Measurements from ENCODE around the gene CD82. TPM values are rescaled to one million over a fixed set of nuclear protein-coding genes. Genes with fewer than 3 reads are reported as not detected.
"Not testable (repeated sequence)": the region's sequence is repeated elsewhere in the genome, so short reads cannot be mapped to it uniquely, and the experiment has no call there.

The CD82 gene
- polyA plus RNA-seq, 1 donor from 2014 or later = 0.84 TPM

GRCh38 chr11:44645827-44646226 lies 80.4 kb downstream of the CD82 start:
- Histone ChIP-seq H2AFZ (ENCODE audit: low read depth, low read length) (no peak overlapping the region), H3K27me3 (ENCODE audit: insufficient read depth, low read depth, low read length) (no peaks in the 10 kb centered on the region), H3K79me2 (replicated peaks; ENCODE audit: insufficient read depth, low read length) (no peaks in the 10 kb centered on the region), H3K4me3 (ENCODE audit: low read length) (no peak overlapping the region), H3K4me2 (ENCODE audit: low read length) (no peak overlapping the region), H4K20me1 (ENCODE audit: insufficient read depth) (no peaks in the 10 kb centered on the region), H3K9me2 (ENCODE audit: insufficient read depth, low read length) (no peaks in the 10 kb centered on the region), H3K9ac (ENCODE audit: low read length) (no peak overlapping the region), H3K36me3 (ENCODE audit: insufficient read depth, low read length) (no peaks in the 10 kb centered on the region), H3K27ac (ENCODE audit: low read length) (no peak overlapping the region), H3F3A (ENCODE audit: insufficient read depth, low read length, poor library complexity, severe bottlenecking) (no peaks in the 10 kb centered on the region), H3K9me3 (ENCODE audit: low read length) (peaks cover 4% of the 10 kb centered on the region)
- TF ChIP-seq REST (IDR thresholded peaks at IDR 0.05; ENCODE audit: borderline replicate concordance) (no peak), CTCF (IDR thresholded peaks at IDR 0.05; ENCODE audit: poor library complexity, severe bottlenecking) (no peak), EP300 (conservative IDR thresholded peaks at IDR 0.05; ENCODE audit: poor library complexity, severe bottlenecking) (no peak), MXI1 (conservative IDR thresholded peaks at IDR 0.05; ENCODE audit: poor library complexity, severe bottlenecking) (no peak), TAF1 (IDR thresholded peaks at IDR 0.05; ENCODE audit: low read depth) (no peak), EZH2 (IDR thresholded peaks at IDR 0.05; ENCODE audit: borderline replicate concordance, insufficient read depth, low read length, poor library complexity, severe bottlenecking) (no peak), RAD21 (conservative IDR thresholded peaks at IDR 0.05) (no peak)

- H3K4me3 ChIP-seq (ENCODE audit: low read length); H3K36me3 ChIP-seq (ENCODE audit: insufficient read depth, low read length); H3K9me3 ChIP-seq (ENCODE audit: low read length); H4K20me1 ChIP-seq (ENCODE audit: insufficient read depth); H3F3A ChIP-seq (ENCODE audit: insufficient read depth, low read length, poor library complexity, severe bottlenecking); H3K27me3 ChIP-seq (ENCODE audit: insufficient read depth, low read depth, low read length); H3K79me2 ChIP-seq (replicated peaks; ENCODE audit: insufficient read depth, low read length); H3K27ac ChIP-seq (ENCODE audit: low read length); H3K9ac ChIP-seq (ENCODE audit: low read length); H3K9me2 ChIP-seq (ENCODE audit: insufficient read depth, low read length); H2AFZ ChIP-seq (ENCODE audit: low read depth, low read length); H3K4me2 ChIP-seq (ENCODE audit: low read length): not testable (repeated sequence)
Observed at GRCh38 chr11:44647255-44647955, 81.9 kb downstream of the CD82 start.

- H4K20me1 ChIP-seq (ENCODE audit: insufficient read depth) = no peaks in the 10 kb centered on the region
- no peaks in the 10 kb centered on the region for H3K9me3 ChIP-seq (ENCODE audit: low read length)
- no peaks in the 10 kb centered on the region for H3F3A ChIP-seq (ENCODE audit: insufficient read depth, low read length, poor library complexity, severe bottlenecking)
- TF ChIP-seq EP300 (conservative IDR thresholded peaks at IDR 0.05; ENCODE audit: poor library complexity, severe bottlenecking) (no peak), SMC3 (conservative IDR thresholded peaks at IDR 0.05; ENCODE audit: poor library complexity) (no peak), CTCF (IDR thresholded peaks at IDR 0.05; ENCODE audit: poor library complexity, severe bottlenecking) (no peak), MXI1 (conservative IDR thresholded peaks at IDR 0.05; ENCODE audit: poor library complexity, severe bottlenecking) (no peak), TAF1 (IDR thresholded peaks at IDR 0.05; ENCODE audit: low read depth) (no peak), RAD21 (conservative IDR thresholded peaks at IDR 0.05) (no peak), REST (IDR thresholded peaks at IDR 0.05; ENCODE audit: borderline replicate concordance) (no peak), POLR2AphosphoS5 (IDR thresholded peaks at IDR 0.05) (no peak), EZH2 (IDR thresholded peaks at IDR 0.05; ENCODE audit: borderline replicate concordance, insufficient read depth, low read length, poor library complexity, severe bottlenecking) (no peak)
- H3K9me2 ChIP-seq (ENCODE audit: insufficient read depth, low read length) = no peaks in the 10 kb centered on the region
- H3K27ac ChIP-seq (ENCODE audit: low read length) = no peak overlapping the region
- H3K36me3 ChIP-seq (ENCODE audit: insufficient read depth, low read length) = no peaks in the 10 kb centered on the region
- no peak overlapping the region for H3K9ac ChIP-seq (ENCODE audit: low read length)
- H3K27me3 ChIP-seq (ENCODE audit: insufficient read depth, low read depth, low read length) = no peaks in the 10 kb centered on the region
- H3K4me3 ChIP-seq (ENCODE audit: low read length) = no peak overlapping the region
- H3K79me2 ChIP-seq (replicated peaks; ENCODE audit: insufficient read depth, low read length) = no peaks in the 10 kb centered on the region
- no peak overlapping the region for H2AFZ ChIP-seq (ENCODE audit: low read depth, low read length)
- H3K4me2 ChIP-seq (ENCODE audit: low read length) = no peak overlapping the region
Observed at GRCh38 chr11:44648109-44648508, 82.6 kb downstream of the CD82 start.

All from neural cell (in vitro differentiated cells).